ENCODE results near the gene TEKT1.

TEKT1 gene

GRCh38 chr17:6757747-6758146 is 73.8 kb downstream of the TEKT1 start:
- no peak for DNase-seq (ENCODE audit: low read depth)
- no peak for TF ChIP-seq CTCF (IDR thresholded peaks at IDR 0.05; ENCODE audit: low read depth, low read length, missing control alignments)
- H3K4me3 ChIP-seq (ENCODE audit: low read depth, low read length) = no peak overlapping the region

GRCh38 chr17:6756425-6757031 is 75.0 kb downstream of the TEKT1 start:
- no peak for TF ChIP-seq CTCF (IDR thresholded peaks at IDR 0.05; ENCODE audit: low read depth, low read length, missing control alignments)
- DNase-seq (ENCODE audit: low read depth) = no peak
- peak overlapping the region; percentile 57 for H3K4me3 ChIP-seq (ENCODE audit: low read depth, low read length)

- DNase-seq (ENCODE audit: low read depth) = peak; percentile 47
- H3K4me3 ChIP-seq (ENCODE audit: low read depth, low read length) = peak within 1 kb of the TSS; percentile 57
- TF ChIP-seq CTCF (IDR thresholded peaks at IDR 0.05; ENCODE audit: low read depth, low read length, missing control alignments) = no peak
Measured at GRCh38 chr17:6755731-6756184, 75.8 kb downstream of the TEKT1 start, which contains the start of gene XAF1. Gene XAF1, plus strand, starts transcription at chr17:6756046. Its CDS starts 33 bp downstream, at chr17:6756079.

- TF ChIP-seq CTCF (IDR thresholded peaks at IDR 0.05; ENCODE audit: low read depth, low read length, missing control alignments) = no peak
- H3K4me3 ChIP-seq (ENCODE audit: low read depth, low read length) = peak overlapping the region; percentile 57
- DNase-seq (ENCODE audit: low read depth) = no peak
Measured at GRCh38 chr17:6755281-6755680, 76.2 kb downstream of the TEKT1 start.

- no peak for TF ChIP-seq CTCF (IDR thresholded peaks at IDR 0.05; ENCODE audit: low read depth, low read length, missing control alignments)
- H3K4me3 ChIP-seq (ENCODE audit: low read depth, low read length) = no peak overlapping the region
- DNase-seq (ENCODE audit: low read depth) = no peak
Measured at GRCh38 chr17:6753546-6753945, 78.0 kb downstream of the TEKT1 start.

GRCh38 chr17:6753006-6753445 is 78.5 kb downstream of the TEKT1 start:
- no peak for DNase-seq (ENCODE audit: low read depth)
- no peak for TF ChIP-seq CTCF (IDR thresholded peaks at IDR 0.05; ENCODE audit: low read depth, low read length, missing control alignments)
- no peak overlapping the region for H3K4me3 ChIP-seq (ENCODE audit: low read depth, low read length)
